Heart left ventricle (tissue), 13 donors: ENCODE results near the gene GNA15.

Experiments
- CTCF ChIP-seq, 12 donors: fragments of 200-600 bp; sonication (generic) in 4 of 12; IDR thresholded peaks; one replicate each; pipeline versions ENCODE4 v1.5.0 to v1.8.0; 2018 to 2022; ENCODE audit warnings: antibody characterized with exemption in 12 of 12, mild to moderate bottlenecking in 5 of 12
- POLR2A ChIP-seq, 2 donors: fragments of 450-650 bp; IDR thresholded peaks; one replicate each; pipeline ENCODE4 v1.6.1; 2017; ENCODE audit warnings: antibody characterized with exemption in 2 of 2, mild to moderate bottlenecking in 2 of 2, moderate library complexity in 2 of 2
- donor health status: ischemic (EF 13 %, LVEDD 7.1; RV severe dilation, severe dysfunction).
- donor health status: DM: no; HTN: yes; CAD: no.
- donor health status: DM: no; HTN: no; CAD: no.
- donor health status: ischemic (EF 25% LVEDD 6.9; RV normal size, moderate dysfunction).
- donor health status: ischemic (EF 25% LVEDD 5.7; RV mildly dilated, moderate dysfunction).
- donor health status: ischemic (EF 35%, LVEDD 5.7; RV mildly dilated, moderate dysfunction).
- donor health status: nonischemic (EF 11% LVEDD 7.7; RV severe dilation, severe dysfunction).
- donor health status: DM: yes; HTN: yes; CAD: no.
- donor health status: PGD.
- donor health status: ischemic (EF 29% LVEDD 5.4; RV normal size, mild dysfunction).
- donor health status: nonischemic (EF 23%, LVEDD 6.1; RV moderate dilation, normal function).

DNA sequence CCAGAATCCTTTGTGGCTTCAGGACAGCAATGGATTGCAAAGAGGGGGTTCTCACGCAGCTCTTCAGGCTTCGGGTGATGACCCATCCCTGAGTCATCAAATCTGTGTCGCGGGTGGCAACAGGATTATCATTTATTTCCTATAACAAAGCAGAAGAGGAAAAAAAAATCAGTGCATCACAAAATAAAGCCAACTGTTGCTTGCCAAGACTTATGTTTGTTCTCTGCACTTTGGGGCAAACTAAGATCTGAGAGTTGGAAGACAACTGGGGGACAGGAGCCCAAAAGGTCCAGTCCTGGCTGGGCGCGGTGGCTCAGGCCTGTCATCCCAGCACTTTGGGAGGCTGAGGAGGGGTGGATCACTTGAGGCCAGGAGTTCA is 6.4 kb downstream of the GNA15 start:
- TF ChIP-seq CTCF (IDR thresholded peaks at IDR 0.05) (no peak), POLR2A (IDR thresholded peaks at IDR 0.05) (no peak)
